NB4 (cell line): ENCODE results near the gene DLD.

ENCODE experiments used
- CTCF ChIP-seq: IDR thresholded peaks from one replicate; pipeline ENCODE4 v1.5.1; 2012; ENCODE audit warnings: low read depth, low read length
- MAX ChIP-seq: IDR thresholded peaks from 2 replicates; pipeline ENCODE4 v1.6.1; 2011; ENCODE audit warnings: low read depth, low read length
- MYC ChIP-seq: IDR thresholded peaks from 2 replicates; pipeline ENCODE4 v1.6.1; 2011; ENCODE audit warnings: low read depth, low read length
- POLR2A ChIP-seq: IDR thresholded peaks from 2 replicates; pipeline ENCODE4 v1.6.1; 2011; ENCODE audit warnings: mild to moderate bottlenecking; ENCODE audit not compliant: insufficient read length; ENCODE audit errors: extremely low read depth

- TF ChIP-seq CTCF: no peak
- TF ChIP-seq MYC: no peak
- TF ChIP-seq POLR2A: no peak
- no peak for TF ChIP-seq MAX
Measured at GRCh38 chr7:107858280-107858679, 32.7 kb upstream of the DLD start.
